ENCODE results near the gene FBXO48.
"Not testable (repeated sequence)": the region's sequence is repeated elsewhere in the genome, so short reads cannot be mapped to it uniquely, and the experiment has no call there.

FBXO48 gene

GRCh38 chr2:68469935-68470334 is 2.8 kb upstream of the FBXO48 start:
- DNase-seq = no peak

GRCh38 chr2:68468801-68469200 is 1.7 kb upstream of the FBXO48 start:
- DNase-seq = no peak

- no peak for DNase-seq
These were observed 367 bp downstream of the FBXO48 start for GRCh38 chr2:68466778-68467076.

GRCh38 chr2:68466361-68466777 is 725 bp downstream of the FBXO48 start:
- peak; percentile 62 for DNase-seq

GRCh38 chr2:68465081-68465916 is 1.8 kb downstream of the FBXO48 start:
- DNase-seq = peak; percentile 50

- no peak for DNase-seq
These were observed 2.4 kb downstream of the FBXO48 start for GRCh38 chr2:68464651-68465050.

GRCh38 chr2:68463287-68463877 is 3.7 kb downstream of the FBXO48 start:
- DNase-seq = no peak

GRCh38 chr2:68458981-68459380 is 8.1 kb downstream of the FBXO48 start:
- no peak for DNase-seq

- no peak for DNase-seq
These were observed 10.9 kb downstream of the FBXO48 start for GRCh38 chr2:68456198-68456597.

GRCh38 chr2:68454719-68455118 is 12.4 kb downstream of the FBXO48 start:
- DNase-seq = no peak

GRCh38 chr2:68453761-68454360 is 13.2 kb downstream of the FBXO48 start:
- no peak for DNase-seq

- DNase-seq = no peak
These were observed 14.8 kb downstream of the FBXO48 start for GRCh38 chr2:68452158-68452900.

GRCh38 chr2:68448671-68449653 is 18.1 kb downstream of the FBXO48 start:
- no peak for DNase-seq

GRCh38 chr2:68447118-68447517 is 20.0 kb downstream of the FBXO48 start:
- no peak for DNase-seq

GRCh38 chr2:68446425-68446824 is 20.7 kb downstream of the FBXO48 start:
- not testable (repeated sequence) for DNase-seq

- no peak for DNase-seq
These were observed 25.1 kb downstream of the FBXO48 start for GRCh38 chr2:68441994-68442322.

- peak; percentile 92 for DNase-seq
These were observed 25.7 kb downstream of the FBXO48 start for GRCh38 chr2:68441179-68441993.

- no peak for DNase-seq
These were observed 28.4 kb downstream of the FBXO48 start for GRCh38 chr2:68438455-68439303.

- DNase-seq = no peak
These were observed 30.8 kb downstream of the FBXO48 start for GRCh38 chr2:68436270-68436669.

- no peak for DNase-seq
These were observed 31.5 kb downstream of the FBXO48 start for GRCh38 chr2:68435615-68436014.

- DNase-seq = no peak
These were observed 32.1 kb downstream of the FBXO48 start for GRCh38 chr2:68434981-68435380.

All from CD4-positive, alpha-beta T cell treated with Interleukin-15 for 1 hour (primary cell).